Measurements from ENCODE around the gene C17orf114.

- TF ChIP-seq CTCF (IDR thresholded peaks at IDR 0.05) (no peak), POLR2A (IDR thresholded peaks at IDR 0.05) (no peak)
These were observed 35.9 kb downstream of the C17orf114 start for GRCh38 chr17:4766201-4766600.

Measured in heart left ventricle (tissue), 13 donors.